Activated CD8-positive, alpha-beta memory T cell treated with anti-CD3 and anti-CD28 coated beads for 1 hour (primary cell): ENCODE measurements around the gene ZBTB20.

Source experiments
- DNase-seq, 2 donors: peaks; one replicate each; pipeline ENCODE4 v3.0.0-alpha.2; 2020; ENCODE audit warnings: low read depth in 1 of 2; ENCODE audit errors: extremely low read depth in 1 of 2

ZBTB20 gene

DNA sequence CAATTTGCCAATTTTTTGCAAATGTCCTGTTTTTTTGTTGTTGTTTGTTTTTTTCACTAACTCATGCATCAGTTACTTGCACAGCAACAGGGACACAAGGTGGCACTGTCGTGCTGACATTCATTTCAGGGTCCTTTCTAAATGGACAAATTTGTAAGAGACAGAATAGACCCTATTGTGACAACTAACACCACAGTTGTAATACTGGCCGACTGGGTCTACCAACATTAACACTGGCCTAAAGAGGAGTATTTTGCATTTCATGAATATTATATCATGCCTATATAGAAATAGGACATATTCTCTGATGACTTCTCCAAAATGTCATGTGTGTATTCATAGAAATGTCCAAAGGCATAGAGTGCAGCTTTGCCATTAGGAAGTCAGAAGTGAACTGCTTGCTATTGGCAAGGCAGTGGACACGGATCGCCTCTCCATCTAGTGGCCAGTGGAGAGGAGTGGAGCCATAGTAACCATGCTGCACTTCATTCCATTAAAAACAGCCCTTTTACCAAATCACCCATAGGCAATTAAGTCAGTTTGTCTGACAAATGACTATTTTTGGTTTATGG, 54.8 kb downstream of the ZBTB20 start:
- DNase-seq, result peak; percentile 32 to 38

DNA sequence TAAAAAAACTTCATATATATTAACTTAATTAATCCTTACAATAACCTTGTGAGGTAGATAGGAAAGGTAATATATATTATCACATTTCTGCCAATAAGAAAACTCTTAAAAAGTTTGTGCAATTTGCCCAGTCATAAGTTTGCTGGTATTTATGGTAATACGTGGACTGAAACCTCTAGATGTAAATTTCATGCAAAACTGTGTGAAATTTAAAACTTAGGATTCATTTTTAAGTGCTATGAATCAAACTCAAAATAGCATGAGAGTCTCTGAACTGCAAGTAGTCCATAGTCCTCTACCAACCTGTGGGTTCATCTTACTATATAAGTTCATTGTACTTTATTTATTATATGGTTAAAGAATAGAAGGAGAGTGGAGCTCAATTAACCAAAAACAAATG, 56.4 kb downstream of the ZBTB20 start:
- no peak for DNase-seq

- no peak for DNase-seq
These were observed 57.6 kb downstream of the ZBTB20 start for GRCh38 chr3:115089481-115089880.

DNA sequence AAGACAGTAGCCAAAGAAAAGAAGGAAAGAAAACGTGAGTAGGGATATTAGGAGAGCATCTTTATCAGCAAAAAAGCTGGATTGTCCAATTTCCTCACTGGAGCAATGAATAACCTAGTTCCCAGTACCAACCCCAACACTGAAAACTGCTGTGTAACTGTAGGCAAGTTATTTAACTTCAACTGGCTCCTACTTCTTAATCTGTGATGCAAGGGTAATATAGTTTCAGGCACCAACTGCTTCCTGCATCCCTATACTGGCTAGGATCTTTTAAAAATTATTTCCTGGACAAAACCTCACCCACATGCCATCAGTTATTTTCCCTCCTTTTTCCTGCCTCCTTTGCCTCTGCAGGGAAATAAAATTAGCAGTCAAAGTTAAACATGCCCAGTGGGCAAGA, 59.6 kb downstream of the ZBTB20 start:
- no peak for DNase-seq

- DNase-seq, result no peak
These were observed 60.7 kb downstream of the ZBTB20 start for GRCh38 chr3:115086344-115086743.

DNA sequence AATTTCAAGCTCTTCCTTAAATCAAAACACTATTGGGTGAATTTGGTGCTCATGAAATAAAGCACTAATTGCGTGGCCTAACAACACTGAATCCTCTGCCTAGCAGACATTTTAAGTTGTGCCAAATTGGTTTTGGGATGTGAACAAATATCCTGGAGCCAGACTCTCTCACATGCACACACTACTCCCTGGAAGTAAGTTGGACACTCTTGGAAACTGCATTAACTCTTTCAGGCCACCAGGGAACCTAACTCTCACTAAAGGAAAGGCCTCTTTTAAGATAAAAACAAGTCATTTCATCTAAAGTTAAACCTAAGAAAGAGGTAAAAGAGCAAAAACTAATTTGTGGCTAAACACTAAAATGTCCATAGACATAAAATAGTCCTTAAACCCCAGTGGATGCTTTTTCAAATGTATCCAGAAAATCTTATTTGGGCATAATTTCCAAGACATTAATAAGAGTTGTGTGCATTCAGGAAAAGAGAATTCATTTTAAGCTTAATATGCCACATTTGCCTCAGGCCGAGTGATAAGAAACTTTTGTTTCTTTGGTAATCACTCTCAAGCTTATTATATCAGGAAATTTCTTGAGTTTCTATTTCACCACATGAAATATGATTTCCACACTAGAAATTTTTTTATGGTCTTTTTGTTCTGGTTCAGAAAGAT, 61.8 kb downstream of the ZBTB20 start:
- no peak for DNase-seq

DNA sequence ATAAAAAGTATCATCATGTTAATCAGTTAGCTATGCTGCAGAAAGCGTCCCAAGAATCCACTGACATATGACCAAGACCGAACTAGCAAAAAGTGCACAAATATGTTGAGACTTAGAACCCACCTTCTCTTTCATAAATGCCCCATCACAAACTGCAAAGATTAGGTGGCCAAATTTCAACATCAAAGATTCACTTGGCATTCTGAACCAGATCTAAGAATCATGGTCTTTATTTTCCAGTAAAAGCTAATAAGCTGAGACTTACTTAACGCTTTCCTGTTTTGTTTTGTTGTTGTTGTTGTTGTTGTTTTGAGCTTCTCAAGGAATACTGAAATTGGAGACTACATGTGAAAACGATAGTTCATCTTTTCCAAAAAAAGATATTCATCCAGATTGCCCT, 62.4 kb downstream of the ZBTB20 start:
- DNase-seq, result no peak

DNA sequence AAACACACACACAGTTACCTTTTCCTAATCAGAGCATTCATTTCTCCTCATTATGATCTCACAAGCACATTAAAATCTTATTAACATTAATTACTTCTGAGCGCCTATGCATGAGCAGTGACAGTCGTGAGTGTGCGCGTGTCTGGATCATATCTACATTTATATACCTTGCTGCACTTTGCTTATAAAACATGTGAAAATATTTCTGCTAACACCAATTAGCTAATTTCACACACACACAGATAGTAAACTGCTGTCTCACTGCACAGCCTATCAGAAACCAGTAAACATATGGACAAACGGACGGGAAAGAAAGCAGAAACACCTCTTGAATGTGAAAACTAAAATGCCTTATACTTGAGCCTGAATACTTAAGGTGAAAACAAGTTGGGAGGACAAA, 64.8 kb downstream of the ZBTB20 start:
- DNase-seq, result no peak

DNA sequence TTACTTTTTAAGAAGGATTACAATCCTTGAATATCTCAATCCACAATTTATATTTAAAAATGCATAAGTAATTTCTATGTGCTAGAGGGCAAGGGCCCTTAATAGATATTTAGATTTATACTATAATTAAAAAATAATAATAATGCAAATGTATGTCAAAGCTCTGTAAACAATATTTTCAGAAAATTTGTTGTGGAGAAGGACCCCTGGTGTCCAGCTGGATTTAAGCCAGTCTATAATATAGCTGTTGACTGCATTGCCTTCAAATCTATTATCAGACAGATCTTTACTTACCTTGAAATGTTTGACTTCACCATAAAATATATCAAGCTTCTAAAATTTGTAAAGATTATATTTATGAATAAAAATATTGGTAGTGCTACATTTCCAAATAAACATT, 65.6 kb downstream of the ZBTB20 start:
- no peak for DNase-seq

DNA sequence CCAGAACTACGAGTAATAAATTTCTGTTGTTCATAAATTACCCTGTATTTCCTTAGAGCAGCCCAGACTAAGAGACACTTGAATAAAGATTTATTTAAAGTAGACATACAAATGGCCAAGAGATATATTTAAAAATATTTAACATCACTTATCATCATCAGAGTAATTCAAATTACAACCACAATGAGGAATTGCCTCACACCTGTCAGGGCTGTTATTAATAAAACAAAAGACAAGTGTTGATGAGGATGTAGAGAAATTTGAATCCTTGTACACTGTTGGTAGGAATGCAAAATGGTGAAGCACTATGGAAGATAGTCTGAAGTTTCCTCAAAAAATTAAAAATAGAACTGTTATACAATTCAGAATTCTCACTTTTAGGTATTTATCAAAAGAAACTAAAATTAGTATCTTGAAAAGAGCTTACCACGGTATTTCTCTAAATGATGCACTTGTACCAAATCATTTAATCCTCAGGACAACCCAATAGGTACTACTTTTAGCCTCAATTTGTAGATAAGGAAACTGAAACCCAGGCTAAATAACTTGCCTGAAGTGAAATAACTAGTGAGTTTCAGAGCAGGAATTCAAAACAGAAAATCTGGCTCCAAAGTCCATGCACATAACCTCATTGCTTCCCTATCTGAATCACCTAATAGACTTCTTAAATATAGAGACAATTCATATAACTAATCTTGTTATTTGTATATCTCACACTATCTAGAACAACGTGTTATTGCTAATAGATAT, 69.4 kb downstream of the ZBTB20 start:
- no peak for DNase-seq

DNA sequence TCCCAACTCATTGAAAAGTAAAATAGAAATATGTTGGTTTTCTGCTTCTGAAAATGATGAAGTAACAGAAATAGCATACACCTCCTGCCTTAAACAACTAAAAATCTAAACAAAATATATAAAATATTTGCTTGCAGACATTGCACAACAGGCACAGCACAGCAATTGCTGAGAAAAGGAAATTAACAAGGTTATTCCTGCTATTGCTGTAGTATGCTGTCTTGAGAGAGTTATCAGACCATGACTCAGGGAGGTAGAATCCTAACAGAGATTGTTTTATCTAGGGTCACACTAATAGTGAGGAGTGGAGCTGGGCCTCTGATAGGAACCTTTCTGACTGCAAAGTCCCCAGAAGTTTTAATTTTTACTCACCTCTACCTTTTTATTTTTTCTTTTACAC, 72.6 kb downstream of the ZBTB20 start:
- DNase-seq, result no peak

- DNase-seq, result no peak
These were observed 74.6 kb downstream of the ZBTB20 start for GRCh38 chr3:115072265-115073021.

DNA sequence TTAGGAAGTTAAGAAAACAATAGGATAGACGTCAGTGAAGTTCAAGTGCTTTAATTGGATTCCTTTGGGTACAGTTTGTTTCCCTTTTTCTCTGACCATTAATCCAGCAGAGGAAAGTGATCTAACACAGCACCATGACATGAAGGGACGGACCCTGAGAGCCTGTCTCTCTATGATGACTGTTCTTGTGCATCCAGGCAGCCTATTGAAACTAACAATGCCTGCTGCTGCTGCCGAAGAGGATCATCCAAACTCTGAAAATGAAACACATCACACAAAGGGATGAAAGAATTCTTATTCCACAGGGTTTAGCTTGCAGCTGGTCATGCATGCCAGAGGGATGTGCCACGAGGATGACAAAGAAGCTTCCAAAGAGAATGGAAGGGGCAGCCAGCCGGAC, 75.5 kb downstream of the ZBTB20 start:
- no peak for DNase-seq

DNA sequence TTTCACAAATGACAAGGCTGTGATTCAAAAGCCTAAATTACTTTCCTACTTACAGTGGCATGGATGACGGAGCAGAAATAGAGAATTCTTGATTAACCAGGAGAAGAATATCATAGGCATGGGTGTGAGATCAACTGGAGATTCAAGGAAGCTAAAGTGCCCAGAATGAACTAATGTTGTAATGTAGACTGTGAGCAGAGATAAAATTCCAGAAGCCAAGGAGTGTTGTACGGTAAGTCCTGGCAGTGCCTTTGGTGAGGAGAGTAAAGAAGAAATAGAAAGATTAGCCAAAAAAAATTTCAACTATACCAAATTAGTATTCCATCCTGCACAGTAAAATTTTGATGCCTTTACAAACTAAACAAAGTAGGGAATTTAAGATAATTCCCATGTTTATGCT, 75.9 kb downstream of the ZBTB20 start:
- no peak for DNase-seq

- no peak for DNase-seq
These were observed 78.3 kb downstream of the ZBTB20 start for GRCh38 chr3:115068799-115069198.

GRCh38 chr3:115062412-115062956, 84.6 kb downstream of the ZBTB20 start:
- DNase-seq, result no peak

DNA sequence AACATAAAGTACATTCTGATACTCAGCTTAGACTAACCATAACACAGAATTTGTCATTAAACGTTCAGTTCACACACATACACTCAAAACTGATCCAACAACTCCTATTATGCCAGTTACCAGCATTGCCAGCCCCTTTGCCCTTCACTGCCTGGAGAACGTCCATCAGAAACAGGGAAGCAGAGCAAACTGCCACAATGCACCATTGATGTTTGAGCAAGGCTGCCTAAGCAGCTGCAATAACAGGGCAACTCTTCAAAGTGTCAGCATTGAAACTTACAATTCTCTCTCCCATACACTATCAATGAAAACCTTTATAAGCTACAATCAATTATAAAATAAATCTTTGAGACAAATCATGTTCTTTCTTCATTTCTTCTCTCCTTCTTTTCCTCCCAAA, 85.1 kb downstream of the ZBTB20 start:
- DNase-seq, result no peak

- no peak for DNase-seq
These were observed 94.2 kb downstream of the ZBTB20 start for GRCh38 chr3:115052906-115053305.

DNA sequence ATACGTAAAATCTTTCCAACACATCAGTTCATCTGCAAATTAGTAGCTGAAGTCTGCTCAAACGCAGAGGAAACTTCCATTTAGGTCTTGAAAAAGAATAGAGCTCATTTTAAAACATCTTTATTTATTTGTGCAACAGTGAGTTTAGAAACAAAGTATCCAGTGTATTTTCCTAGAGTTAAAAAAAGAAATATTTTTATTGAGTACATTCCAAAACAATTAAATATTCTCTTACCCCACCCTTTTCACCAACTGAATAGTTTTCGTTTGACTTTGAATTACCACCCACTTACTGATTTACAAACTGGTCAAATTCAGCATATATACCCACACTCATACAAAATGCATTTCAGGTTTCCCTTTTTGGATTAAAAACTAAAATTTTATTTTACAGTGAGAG, 104.7 kb downstream of the ZBTB20 start:
- no peak for DNase-seq

- DNase-seq, result peak in 1 of 2 donors; percentile 3
These were observed 106.3 kb downstream of the ZBTB20 start for GRCh38 chr3:115040673-115041286.

DNA sequence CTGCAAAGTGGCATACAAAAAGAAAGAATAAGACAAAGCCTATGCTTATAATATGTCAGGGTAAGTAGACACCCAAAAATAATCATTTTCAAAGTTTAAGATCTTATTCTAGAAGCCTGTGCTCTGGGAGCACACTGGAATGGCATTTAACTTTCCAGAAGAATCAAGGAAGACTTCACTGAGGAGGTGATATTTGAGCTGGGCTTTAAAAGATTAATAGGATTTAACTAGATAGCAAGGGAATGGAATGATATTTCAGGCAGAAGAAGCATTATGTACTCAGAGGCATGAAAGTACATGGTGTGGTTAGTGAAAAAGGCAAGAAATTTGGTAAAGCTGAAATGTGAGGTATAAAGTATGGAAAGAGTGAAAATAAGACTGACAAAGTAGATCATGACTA, 106.8 kb downstream of the ZBTB20 start:
- DNase-seq, result no peak
